Mesothelial cell of epicardium (in vitro differentiated cells): ENCODE data around the gene AGBL4. TPM values are rescaled to one million over a fixed set of nuclear protein-coding genes. Genes with fewer than 3 reads are reported as not detected.

Source experiments
- DNase-seq, 2 experiments: peaks; one replicate each; pipeline ENCODE4 v3.0.0; 2021; ENCODE audit warnings: low spot score in 2 of 2; ENCODE audit not compliant: unreplicated experiment in 2 of 2
- H3K27ac Mint-ChIP-seq: 2 replicates; pipeline ENCODE4 v1.8.0; 2021; ENCODE audit warnings: mixed read lengths
- H3K27me3 Mint-ChIP-seq: 2 replicates; pipeline ENCODE4 v1.8.0; 2021; ENCODE audit warnings: low read depth, mixed read lengths
- H3K36me3 Mint-ChIP-seq: 2 replicates; pipeline ENCODE4 v1.8.0; 2021; ENCODE audit warnings: mixed read lengths
- H3K4me1 Mint-ChIP-seq: 2 replicates; pipeline ENCODE4 v1.8.0; 2021; ENCODE audit warnings: mixed read lengths
- H3K4me3 Mint-ChIP-seq: 2 replicates; pipeline ENCODE4 v1.8.0; 2021; ENCODE audit warnings: mild to moderate bottlenecking, moderate library complexity, mixed read lengths
- H3K9me3 Mint-ChIP-seq: 2 replicates; pipeline ENCODE4 v1.8.0; 2021; ENCODE audit warnings: mixed read lengths
- total RNA-seq: library from RNA; stranded (reverse); gene quantifications from 3 replicates; pipeline ENCODE4 v1.2.1, GENCODE V29; 2021
- TF ChIP-seq, protein P1 (sequence below): fragments of 200-600 bp; sonication (generic); IDR thresholded peaks from one replicate; pipeline ENCODE4 v1.5.0; 2021; ENCODE audit warnings: antibody characterized with exemption; ENCODE audit not compliant: unreplicated experiment

Gene AGBL4
- 0.38 to 0.49 TPM (median 0.42 TPM) in 3 replicates for total RNA-seq

DNA sequence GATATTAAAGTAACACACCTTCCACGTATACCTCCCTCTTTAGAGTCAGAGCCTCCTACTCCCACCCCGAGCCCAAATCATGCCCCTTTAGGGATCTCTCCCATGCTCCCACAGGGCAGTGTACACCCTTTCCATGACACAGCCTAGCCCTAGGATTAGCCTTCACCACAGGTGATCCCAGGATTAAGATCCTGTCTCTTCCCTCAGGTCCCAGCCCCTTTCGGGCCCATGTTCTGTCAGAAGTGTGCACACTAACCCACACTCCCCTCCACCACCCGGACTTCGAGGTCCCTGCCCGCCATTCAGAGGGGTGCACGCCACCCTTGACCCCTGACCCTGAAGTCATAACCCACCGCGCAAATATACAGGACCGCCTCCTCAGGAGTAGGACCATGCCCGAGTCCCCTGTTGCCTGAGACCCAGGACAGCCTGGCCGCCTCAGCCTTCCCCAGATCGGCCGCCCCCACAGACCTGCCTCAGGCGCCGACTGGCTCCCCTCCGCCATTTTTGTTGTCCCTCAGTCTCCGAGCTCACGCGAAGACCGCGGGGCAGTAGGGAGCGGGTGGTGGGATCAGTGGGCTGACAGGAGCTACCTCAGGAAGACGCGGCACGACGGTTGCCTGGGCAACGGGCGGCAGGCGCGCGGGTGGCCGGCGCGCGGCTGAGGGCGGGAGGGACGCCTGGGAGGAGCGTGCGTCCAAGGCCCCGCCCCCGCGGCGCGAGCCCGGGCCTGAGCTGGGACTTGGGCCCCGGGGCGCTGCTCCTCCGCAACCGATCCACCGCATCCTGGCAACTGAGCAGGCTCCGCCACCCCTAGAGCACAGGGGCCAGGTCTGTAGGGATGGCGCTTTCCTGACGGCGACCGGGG, at the start of gene AGBL4:
Gene AGBL4, minus strand, starts transcription at position 663 of the 868 bp plus-strand sequence.
- peaks cover 25% of the 10 kb centered on the region for H3K9me3 Mint-ChIP-seq
- TF ChIP-seq, protein P1, sequence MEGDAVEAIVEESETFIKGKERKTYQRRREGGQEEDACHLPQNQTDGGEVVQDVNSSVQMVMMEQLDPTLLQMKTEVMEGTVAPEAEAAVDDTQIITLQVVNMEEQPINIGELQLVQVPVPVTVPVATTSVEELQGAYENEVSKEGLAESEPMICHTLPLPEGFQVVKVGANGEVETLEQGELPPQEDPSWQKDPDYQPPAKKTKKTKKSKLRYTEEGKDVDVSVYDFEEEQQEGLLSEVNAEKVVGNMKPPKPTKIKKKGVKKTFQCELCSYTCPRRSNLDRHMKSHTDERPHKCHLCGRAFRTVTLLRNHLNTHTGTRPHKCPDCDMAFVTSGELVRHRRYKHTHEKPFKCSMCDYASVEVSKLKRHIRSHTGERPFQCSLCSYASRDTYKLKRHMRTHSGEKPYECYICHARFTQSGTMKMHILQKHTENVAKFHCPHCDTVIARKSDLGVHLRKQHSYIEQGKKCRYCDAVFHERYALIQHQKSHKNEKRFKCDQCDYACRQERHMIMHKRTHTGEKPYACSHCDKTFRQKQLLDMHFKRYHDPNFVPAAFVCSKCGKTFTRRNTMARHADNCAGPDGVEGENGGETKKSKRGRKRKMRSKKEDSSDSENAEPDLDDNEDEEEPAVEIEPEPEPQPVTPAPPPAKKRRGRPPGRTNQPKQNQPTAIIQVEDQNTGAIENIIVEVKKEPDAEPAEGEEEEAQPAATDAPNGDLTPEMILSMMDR: no peak
- H3K36me3 Mint-ChIP-seq: peaks cover 4% of the 10 kb centered on the region
- no peaks in the 10 kb centered on the region for H3K4me1 Mint-ChIP-seq
- no peak for DNase-seq
- no peaks in the 10 kb centered on the region for H3K27me3 Mint-ChIP-seq
- no peak within 1 kb of the TSS for H3K4me3 Mint-ChIP-seq
- H3K27ac Mint-ChIP-seq: no peak within 1 kb of the TSS

DNA sequence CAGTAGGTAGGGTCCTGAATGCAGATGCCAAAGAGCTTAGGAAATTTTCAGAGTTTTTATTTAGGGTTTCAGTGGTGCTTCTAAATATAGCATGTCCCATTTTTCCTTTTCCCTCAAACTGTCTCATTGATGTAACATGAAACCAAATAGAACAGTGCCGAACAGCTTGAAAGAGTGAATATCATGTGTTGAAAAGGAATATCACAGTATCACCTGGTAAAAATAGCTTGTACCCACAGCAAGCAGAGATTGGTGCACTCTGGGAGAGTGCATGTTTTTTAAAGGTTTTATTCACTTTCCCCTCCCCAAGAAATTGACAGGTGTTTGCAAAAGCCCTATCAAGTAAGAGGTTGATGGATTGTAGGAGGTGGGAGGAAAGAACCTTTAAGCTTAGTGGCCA, 43.1 kb upstream of the AGBL4 start:
- Mint-ChIP-seq H3K4me1 (no peaks in the 10 kb centered on the region), H3K27ac (no peak overlapping the region), H3K36me3 (no peaks in the 10 kb centered on the region), H3K4me3 (no peak overlapping the region), H3K9me3 (peaks cover 72% of the 10 kb centered on the region), H3K27me3 (no peaks in the 10 kb centered on the region)
- no peak for DNase-seq
- TF ChIP-seq, protein P1: no peak

DNA sequence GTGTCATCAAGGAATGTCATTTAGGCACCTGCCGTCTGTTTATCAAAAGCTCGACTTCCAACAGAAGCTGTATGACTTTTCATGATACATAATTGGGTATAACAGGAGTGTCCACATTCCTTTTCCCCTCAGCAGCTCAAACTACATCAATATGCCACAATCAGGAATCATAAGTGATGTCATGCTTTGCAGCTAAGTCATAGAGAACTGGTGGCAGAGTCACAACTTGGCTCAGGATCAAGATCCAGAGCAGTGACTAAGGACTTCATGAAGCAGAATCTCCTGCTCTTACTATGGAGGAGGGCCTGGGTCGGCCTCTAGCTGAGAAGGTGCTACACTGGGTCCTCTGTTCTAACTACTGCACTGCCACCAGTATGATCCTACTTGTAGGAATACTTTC, 36.5 kb upstream of the AGBL4 start:
- no peaks in the 10 kb centered on the region for H3K4me1 Mint-ChIP-seq
- H3K36me3 Mint-ChIP-seq: no peaks in the 10 kb centered on the region
- TF ChIP-seq, protein P1: no peak
- DNase-seq: no peak
- no peak overlapping the region for H3K4me3 Mint-ChIP-seq
- H3K27me3 Mint-ChIP-seq: no peaks in the 10 kb centered on the region
- H3K27ac Mint-ChIP-seq: no peak overlapping the region
- H3K9me3 Mint-ChIP-seq: peaks cover 76% of the 10 kb centered on the region

DNA sequence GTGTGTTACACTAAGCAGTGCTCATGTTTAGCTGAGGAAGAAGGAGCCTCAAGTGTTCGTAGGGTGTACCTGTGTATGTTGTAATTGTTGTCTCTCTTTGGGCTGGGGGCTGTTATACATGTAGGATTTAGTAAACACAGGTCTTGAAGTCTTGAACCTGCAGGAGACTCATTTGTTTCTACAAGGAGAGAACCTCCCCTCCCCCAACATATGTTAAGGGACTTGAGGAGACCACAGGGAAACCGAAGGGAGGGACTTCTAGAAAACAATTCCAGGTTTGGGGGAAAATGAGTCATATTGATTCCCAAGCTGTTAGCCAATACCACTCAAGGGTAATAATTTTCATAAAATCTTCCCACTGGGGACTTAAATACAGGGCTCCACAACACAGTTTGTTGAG, 25.0 kb upstream of the AGBL4 start:
- peaks cover 3% of the 10 kb centered on the region for H3K36me3 Mint-ChIP-seq
- DNase-seq: no peak
- peaks cover 13% of the 10 kb centered on the region for H3K27me3 Mint-ChIP-seq
- H3K4me3 Mint-ChIP-seq: no peak overlapping the region
- peaks cover 44% of the 10 kb centered on the region for H3K9me3 Mint-ChIP-seq
- no peak overlapping the region for H3K27ac Mint-ChIP-seq
- no peaks in the 10 kb centered on the region for H3K4me1 Mint-ChIP-seq
- TF ChIP-seq, protein P1: no peak

DNA sequence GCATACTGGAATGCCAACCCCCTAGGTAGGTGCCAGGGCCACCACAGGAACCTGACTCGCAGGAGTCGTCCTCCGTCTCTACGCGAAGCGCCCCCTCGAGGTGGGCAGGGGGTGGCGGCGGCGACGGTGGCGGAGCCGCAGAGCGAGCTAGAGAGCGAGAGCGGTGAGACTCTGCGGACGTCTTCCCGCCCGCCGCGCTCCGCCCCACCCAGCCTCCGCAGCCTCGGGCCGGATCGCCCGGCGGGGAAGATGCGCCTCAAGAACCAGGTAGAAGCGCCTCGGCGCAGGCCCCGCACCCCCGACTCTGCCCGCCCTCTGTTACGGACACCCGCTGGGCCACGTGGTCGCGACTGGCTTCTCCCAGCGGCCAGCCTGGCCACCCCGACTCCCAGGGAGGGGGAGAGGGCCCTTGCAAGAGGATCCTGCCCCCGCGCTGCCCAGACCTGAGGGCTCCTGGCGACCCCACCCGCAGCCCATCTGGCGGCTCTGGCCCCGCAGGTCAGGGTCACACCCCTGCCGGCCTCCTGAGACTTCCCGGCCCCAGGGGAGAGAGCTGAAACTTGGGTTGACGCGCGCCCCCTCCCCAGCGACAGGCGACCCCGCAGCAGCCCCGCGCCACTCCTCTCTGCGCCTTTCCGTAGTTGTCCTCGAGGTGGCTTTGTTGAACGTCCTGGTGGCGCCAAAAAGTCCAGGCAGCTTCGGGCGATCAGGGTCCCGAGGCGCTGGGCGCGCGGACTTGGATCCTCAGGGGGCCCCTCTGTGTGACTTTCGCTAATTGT, 24.4 kb upstream of the AGBL4 start:
- H3K4me3 Mint-ChIP-seq: no peak overlapping the region
- peaks cover 3% of the 10 kb centered on the region for H3K36me3 Mint-ChIP-seq
- no peak for DNase-seq
- peaks cover 41% of the 10 kb centered on the region for H3K9me3 Mint-ChIP-seq
- H3K27me3 Mint-ChIP-seq: peaks cover 13% of the 10 kb centered on the region
- TF ChIP-seq, protein P1: no peak
- H3K4me1 Mint-ChIP-seq: no peaks in the 10 kb centered on the region
- H3K27ac Mint-ChIP-seq: no peak overlapping the region
